Testis (tissue), 3 donors: ENCODE results near the gene BARHL1. TPM values are rescaled to one million over a fixed set of nuclear protein-coding genes. Genes with fewer than 3 reads are reported as not detected.
"Not testable (repeated sequence)": the region's sequence is repeated elsewhere in the genome, so short reads cannot be mapped to it uniquely, and the experiment has no call there.

Source experiments
- DNase-seq: peaks from one replicate; pipeline ENCODE4 v3.0.0-alpha.2; 2019
- H3K27ac ChIP-seq, 2 donors: fragments of 200-600 bp; sonication (generic); one replicate each; pipeline ENCODE4 v1.5.1; 2019
- H3K27me3 ChIP-seq: fragments of 200-600 bp; sonication (generic); one replicate; pipeline ENCODE4 v1.5.1; 2019
- H3K36me3 ChIP-seq: fragments of 200-600 bp; sonication (generic); one replicate; pipeline ENCODE4 v1.5.1; 2017; ENCODE audit warnings: low read depth; ENCODE audit errors: missing control alignments
- H3K4me1 ChIP-seq: fragments of 200-600 bp; sonication (generic); one replicate; pipeline ENCODE4 v1.5.1; 2019
- H3K4me3 ChIP-seq, 2 donors: fragments of 200-600 bp; sonication (generic); one replicate each; pipeline ENCODE4 v1.5.1; 2017 to 2019
- H3K9me3 ChIP-seq: fragments of 200-600 bp; sonication (generic); one replicate; pipeline ENCODE4 v1.5.1; 2017
- POLR2A ChIP-seq: fragments of 450-650 bp; IDR thresholded peaks from one replicate; pipeline ENCODE4 v1.6.1; 2017; ENCODE audit warnings: antibody characterized with exemption, mild to moderate bottlenecking, moderate library complexity
- WGBS, 2 donors: methylation state at CpG; one replicate each; pipeline ENCODE4 v1.1.5; 2018; 5-methylcytosine and 5-hydroxymethylcytosine counted together
- intact Hi-C: fragments of 100-400 bp; cut with DNase I; formaldehyde crosslinking; loops from one replicate; pipeline ENCODE4 v1.15.1; 2023; ENCODE audit warnings: low total_unique reads
- polyA plus RNA-seq: library from polyadenylated mRNA; stranded (reverse); fragments of 350-450 nt; fragmentation: Illumina TruSeq; extraction: RNeasy Lipid Tissue Mini Kit (QIAGEN cat#74804); gene quantifications from one replicate; pipeline ENCODE4 v1.2.3, GENCODE V29; 2014; ENCODE audit warnings: low read depth, low replicate concordance; ENCODE audit not compliant: insufficient read depth
- total RNA-seq, 2 donors: library from RNA; depleted of rRNA; stranded (reverse); fragments of >200 nt; gene quantifications; one replicate each; pipeline ENCODE4 v1.2.3, GENCODE V29; 2016
- TF ChIP-seq, protein P1 (sequence below), 3 experiments: fragments of 450-650 bp in 2 of 3; fragments of 200-600 bp in 1 of 3; sonication (generic) in 1 of 3; IDR thresholded peaks; one replicate each; pipeline ENCODE4 v1.5.1; 2016 to 2019; ENCODE audit warnings: antibody characterized with exemption in 3 of 3, mild to moderate bottlenecking in 2 of 3, moderate library complexity in 1 of 3

The BARHL1 gene
- total and polyA plus RNA-seq, 3 donors from 2014 or later = 0.13 to 0.31 TPM; not detected in 1

DNA sequence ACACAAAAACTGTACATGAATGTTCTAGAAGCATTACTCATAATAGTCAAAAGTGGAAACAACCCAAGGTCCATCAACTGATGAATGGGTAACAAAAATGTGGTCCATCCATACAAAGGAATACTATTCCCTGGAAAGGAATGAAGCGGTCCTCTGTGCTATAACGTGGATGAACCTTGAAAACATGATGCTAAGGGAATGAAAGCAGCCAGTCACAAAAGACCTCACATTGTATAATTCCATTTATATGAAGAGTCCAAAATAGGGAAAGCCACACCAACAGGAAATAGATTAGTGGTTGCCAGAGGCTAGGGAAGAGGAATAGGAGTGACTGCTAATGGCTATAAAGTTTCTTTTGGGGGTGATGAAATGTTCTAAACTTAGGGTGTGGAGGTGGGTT is 22.7 kb upstream of the BARHL1 start:
- no peaks in the 10 kb centered on the region for H3K27me3 ChIP-seq
- intact Hi-C loops = no loop called here
- peaks cover 7% of the 10 kb centered on the region for H3K4me1 ChIP-seq
- DNase-seq = no peak
- WGBS, 2 donors = 97% methylated on average over 2 of the region's 2 CpGs
- no peaks in the 10 kb centered on the region for H3K36me3 ChIP-seq
- no peaks in the 10 kb centered on the region for H3K9me3 ChIP-seq
- TF ChIP-seq, protein P1, sequence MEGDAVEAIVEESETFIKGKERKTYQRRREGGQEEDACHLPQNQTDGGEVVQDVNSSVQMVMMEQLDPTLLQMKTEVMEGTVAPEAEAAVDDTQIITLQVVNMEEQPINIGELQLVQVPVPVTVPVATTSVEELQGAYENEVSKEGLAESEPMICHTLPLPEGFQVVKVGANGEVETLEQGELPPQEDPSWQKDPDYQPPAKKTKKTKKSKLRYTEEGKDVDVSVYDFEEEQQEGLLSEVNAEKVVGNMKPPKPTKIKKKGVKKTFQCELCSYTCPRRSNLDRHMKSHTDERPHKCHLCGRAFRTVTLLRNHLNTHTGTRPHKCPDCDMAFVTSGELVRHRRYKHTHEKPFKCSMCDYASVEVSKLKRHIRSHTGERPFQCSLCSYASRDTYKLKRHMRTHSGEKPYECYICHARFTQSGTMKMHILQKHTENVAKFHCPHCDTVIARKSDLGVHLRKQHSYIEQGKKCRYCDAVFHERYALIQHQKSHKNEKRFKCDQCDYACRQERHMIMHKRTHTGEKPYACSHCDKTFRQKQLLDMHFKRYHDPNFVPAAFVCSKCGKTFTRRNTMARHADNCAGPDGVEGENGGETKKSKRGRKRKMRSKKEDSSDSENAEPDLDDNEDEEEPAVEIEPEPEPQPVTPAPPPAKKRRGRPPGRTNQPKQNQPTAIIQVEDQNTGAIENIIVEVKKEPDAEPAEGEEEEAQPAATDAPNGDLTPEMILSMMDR (IDR thresholded peaks at IDR 0.05) = no peak
- TF ChIP-seq POLR2A = no peak
- H3K4me3 ChIP-seq = no peak overlapping the region
- H3K27ac ChIP-seq = no peak overlapping the region

DNA sequence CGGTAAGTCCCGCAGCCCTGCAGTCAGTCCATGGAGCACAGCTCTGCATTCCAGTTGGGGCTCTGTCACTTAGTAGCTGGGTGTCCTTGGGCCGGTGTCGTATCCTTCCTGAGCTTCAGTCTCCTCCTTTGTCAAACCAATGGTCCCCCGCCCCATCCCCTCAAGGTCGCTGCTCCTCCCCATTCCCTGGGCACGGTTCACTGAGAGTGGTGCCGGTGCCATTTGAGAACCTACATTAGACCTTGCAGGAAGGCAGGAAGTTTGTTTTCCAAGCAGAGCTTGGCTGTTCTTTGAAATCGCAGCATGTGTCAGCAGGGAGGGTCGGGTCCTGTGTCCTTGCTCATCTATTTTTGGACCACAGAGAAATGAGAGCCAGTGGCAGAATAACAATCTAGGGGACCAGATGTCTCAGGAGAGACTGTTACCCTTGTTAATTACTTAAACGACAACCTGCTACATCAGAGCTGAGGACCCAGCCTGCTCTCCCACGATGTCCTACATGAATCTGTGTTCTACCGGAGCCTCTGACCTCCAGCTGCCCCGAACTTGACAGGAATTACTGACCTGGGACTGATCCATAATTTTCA is 21.7 kb upstream of the BARHL1 start:
- intact Hi-C loops = no loop called here

DNA sequence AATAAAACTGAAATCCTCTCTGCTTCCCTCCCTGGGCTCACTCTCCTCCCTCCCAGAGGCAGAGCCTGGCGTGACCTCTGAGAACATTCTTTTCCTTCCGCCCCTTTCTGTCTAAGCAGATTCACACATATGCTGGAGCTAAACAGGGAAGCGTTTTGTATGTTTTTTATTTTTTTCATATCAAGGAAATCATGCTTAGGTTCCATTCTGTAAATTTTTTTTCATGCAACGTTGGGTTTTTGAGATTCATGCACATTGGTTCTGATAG is 20.2 kb upstream of the BARHL1 start:
- intact Hi-C loops = no loop called here
- Histone ChIP-seq H3K4me3 (no peak overlapping the region), H3K27me3 (no peaks in the 10 kb centered on the region), H3K9me3 (no peaks in the 10 kb centered on the region), H3K27ac (no peak overlapping the region), H3K36me3 (no peaks in the 10 kb centered on the region), H3K4me1 (peaks cover 7% of the 10 kb centered on the region)
- no peak for TF ChIP-seq POLR2A
- TF ChIP-seq, protein P1 (IDR thresholded peaks at IDR 0.05) = no peak
- WGBS, 2 donors = 28 to 32% methylated on average over 4 of the region's 4 CpGs
- DNase-seq = no peak

More for the DNA sequence above, 21.7 kb upstream of the BARHL1 start:
- Histone ChIP-seq H3K9me3 (no peaks in the 10 kb centered on the region), H3K4me1 (peaks cover 7% of the 10 kb centered on the region), H3K36me3 (no peaks in the 10 kb centered on the region), H3K27me3 (no peaks in the 10 kb centered on the region), H3K4me3 (no peak overlapping the region), H3K27ac (no peak overlapping the region)
- DNase-seq = no peak
- TF ChIP-seq, protein P1 (IDR thresholded peaks at IDR 0.05) = no peak
- whole genome bisulfite sequencing, 2 donors = 34 to 44% methylated on average over 13 to 14 of the region's 14 CpGs

DNA sequence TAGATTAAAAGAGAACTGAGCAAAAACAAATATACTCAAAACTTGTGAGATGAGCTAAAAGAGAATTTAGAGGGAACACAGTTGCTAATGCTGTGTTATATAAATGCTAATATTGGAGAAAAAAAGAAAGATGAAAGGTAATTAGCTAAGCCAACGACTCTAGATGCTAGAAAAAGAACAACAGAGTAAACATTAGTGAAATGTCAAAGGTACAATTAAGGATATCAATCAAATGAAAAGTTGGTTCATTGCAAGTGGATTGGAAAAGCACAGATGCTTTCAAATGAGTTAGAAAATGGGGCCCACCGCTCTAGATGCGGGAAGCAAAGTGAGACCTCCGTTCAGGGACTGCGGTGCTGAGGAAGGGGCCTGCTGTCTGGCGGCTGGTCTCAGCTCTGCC is 17.9 kb upstream of the BARHL1 start:
- H3K9me3 ChIP-seq = no peaks in the 10 kb centered on the region
- no peak for TF ChIP-seq POLR2A
- TF ChIP-seq, protein P1 (IDR thresholded peaks at IDR 0.05) = no peak
- no peaks in the 10 kb centered on the region for H3K27me3 ChIP-seq
- H3K4me1 ChIP-seq = peaks cover 7% of the 10 kb centered on the region
- no peak overlapping the region for H3K4me3 ChIP-seq
- intact Hi-C loops = no loop called here
- 73 to 87% methylated on average over 6 of the region's 6 CpGs for WGBS, 2 donors
- no peak for DNase-seq
- no peaks in the 10 kb centered on the region for H3K36me3 ChIP-seq
- no peak overlapping the region for H3K27ac ChIP-seq

DNA sequence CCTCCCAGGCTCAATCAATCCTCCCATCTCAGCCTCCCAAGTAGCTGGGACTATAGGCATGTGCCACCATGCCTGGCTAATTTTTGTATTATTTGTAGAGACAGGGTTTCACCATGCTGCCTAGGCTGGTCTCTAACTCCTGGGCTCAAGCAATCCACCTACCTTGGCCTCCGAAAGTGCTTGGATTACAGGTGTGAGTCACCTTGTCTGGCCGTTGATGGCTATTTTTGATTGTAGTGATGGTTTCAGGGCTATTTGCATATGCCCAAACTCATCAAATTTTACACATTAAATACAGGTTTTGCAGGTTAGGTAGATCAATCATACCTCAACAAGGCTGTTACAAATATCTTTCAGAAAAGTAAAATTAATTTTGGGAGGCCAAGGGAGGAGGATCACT is 13.6 kb upstream of the BARHL1 start:
- H3K9me3 ChIP-seq, H3K27me3 ChIP-seq, H3K27ac ChIP-seq, DNase-seq, H3K36me3 ChIP-seq, intact Hi-C loops, H3K4me1 ChIP-seq, H3K4me3 ChIP-seq: not testable (repeated sequence)
- 88 to 89% methylated on average over 2 of the region's 2 CpGs for WGBS, 2 donors
